Uterus (tissue), 2 donors: ENCODE data around the gene TCAF1.
"Not testable (repeated sequence)": the region's sequence is repeated elsewhere in the genome, so short reads cannot be mapped to it uniquely, and the experiment has no call there.

Experiments used
- POLR2A ChIP-seq, 2 donors: fragments of 450-650 bp; IDR thresholded peaks; one replicate each; pipeline ENCODE4 v1.6.1; 2016; ENCODE audit warnings: antibody characterized with exemption in 2 of 2, mild to moderate bottlenecking in 1 of 2, moderate library complexity in 1 of 2
- TF ChIP-seq, protein P1 (sequence below), 4 experiments: fragments of 200-600 bp in 2 of 4; fragments of 450-650 bp in 2 of 4; sonication (generic) in 2 of 4; IDR thresholded peaks; one replicate each; pipeline ENCODE4 v1.5.1; 2016 to 2019; ENCODE audit warnings: antibody characterized with exemption in 4 of 4, mild to moderate bottlenecking in 2 of 4, moderate library complexity in 1 of 4

- TF ChIP-seq, protein P1, sequence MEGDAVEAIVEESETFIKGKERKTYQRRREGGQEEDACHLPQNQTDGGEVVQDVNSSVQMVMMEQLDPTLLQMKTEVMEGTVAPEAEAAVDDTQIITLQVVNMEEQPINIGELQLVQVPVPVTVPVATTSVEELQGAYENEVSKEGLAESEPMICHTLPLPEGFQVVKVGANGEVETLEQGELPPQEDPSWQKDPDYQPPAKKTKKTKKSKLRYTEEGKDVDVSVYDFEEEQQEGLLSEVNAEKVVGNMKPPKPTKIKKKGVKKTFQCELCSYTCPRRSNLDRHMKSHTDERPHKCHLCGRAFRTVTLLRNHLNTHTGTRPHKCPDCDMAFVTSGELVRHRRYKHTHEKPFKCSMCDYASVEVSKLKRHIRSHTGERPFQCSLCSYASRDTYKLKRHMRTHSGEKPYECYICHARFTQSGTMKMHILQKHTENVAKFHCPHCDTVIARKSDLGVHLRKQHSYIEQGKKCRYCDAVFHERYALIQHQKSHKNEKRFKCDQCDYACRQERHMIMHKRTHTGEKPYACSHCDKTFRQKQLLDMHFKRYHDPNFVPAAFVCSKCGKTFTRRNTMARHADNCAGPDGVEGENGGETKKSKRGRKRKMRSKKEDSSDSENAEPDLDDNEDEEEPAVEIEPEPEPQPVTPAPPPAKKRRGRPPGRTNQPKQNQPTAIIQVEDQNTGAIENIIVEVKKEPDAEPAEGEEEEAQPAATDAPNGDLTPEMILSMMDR (IDR thresholded peaks at IDR 0.05), result not testable (repeated sequence)
- TF ChIP-seq POLR2A (IDR thresholded peaks at IDR 0.05), result not testable (repeated sequence)
Observed at GRCh38 chr7:143810639-143811038, 91.3 kb downstream of the TCAF1 start.
